Hepatocyte (in vitro differentiated cells): ENCODE measurements around the gene ATXN7L1. TPM values are rescaled to one million over a fixed set of nuclear protein-coding genes. Genes with fewer than 3 reads are reported as not detected.

Experiments used
- DNase-seq: peaks from one replicate; pipeline ENCODE4 v3.0.0-alpha.2; 2016; ENCODE audit warnings: low spot score
- H2AFZ ChIP-seq: fragments of 200-600 bp; sonication (generic); 2 replicates; pipeline ENCODE4 v1.6.0; 2016; ENCODE audit warnings: antibody characterized with exemption, mild to moderate bottlenecking
- H3K27ac ChIP-seq: fragments of 200-600 bp; sonication (generic); 2 replicates; pipeline ENCODE4 v1.5.1; 2016; ENCODE audit warnings: mild to moderate bottlenecking
- H3K27me3 ChIP-seq: fragments of 200-600 bp; sonication (generic); 2 replicates; pipeline ENCODE4 v1.6.1; 2016
- H3K36me3 ChIP-seq: fragments of 200-600 bp; sonication (generic); replicated peaks from 2 replicates; pipeline ENCODE4 v1.5.1; 2016; ENCODE audit warnings: low read depth; ENCODE audit not compliant: insufficient read depth
- H3K4me1 ChIP-seq: fragments of 200-600 bp; sonication (generic); 2 replicates; pipeline ENCODE4 v1.5.1; 2016; ENCODE audit warnings: mild to moderate bottlenecking, moderate library complexity; ENCODE audit not compliant: insufficient read depth
- H3K4me2 ChIP-seq: fragments of 200-600 bp; sonication (generic); 2 replicates; pipeline ENCODE4 v1.6.0; 2016
- H3K4me3 ChIP-seq: fragments of 200-600 bp; sonication (generic); 2 replicates; pipeline ENCODE4 v1.5.1; 2016; ENCODE audit warnings: mild to moderate bottlenecking
- H3K79me2 ChIP-seq: fragments of 200-600 bp; sonication (generic); 2 replicates; pipeline ENCODE4 v1.6.0; 2017; ENCODE audit warnings: mild to moderate bottlenecking
- H3K9me2 ChIP-seq: fragments of 200-600 bp; sonication (generic); replicated peaks from 2 replicates; pipeline ENCODE4 v1.6.0; 2017; ENCODE audit warnings: mild to moderate bottlenecking; ENCODE audit not compliant: insufficient read depth
- H3K9me3 ChIP-seq: fragments of 200-600 bp; sonication (generic); 2 replicates; pipeline ENCODE4 v1.5.1; 2016; ENCODE audit warnings: low read depth, mild to moderate bottlenecking
- H4K20me1 ChIP-seq: fragments of 200-600 bp; sonication (generic); 2 replicates; pipeline ENCODE4 v1.6.0; 2016; ENCODE audit warnings: mild to moderate bottlenecking; ENCODE audit not compliant: insufficient read depth, poor library complexity, severe bottlenecking
- CTCF ChIP-seq: fragments of 200-600 bp; sonication (generic); IDR thresholded peaks from 2 replicates; pipeline ENCODE4 v1.5.1; 2016; ENCODE audit warnings: antibody characterized with exemption, mild to moderate bottlenecking; ENCODE audit not compliant: poor library complexity
- EZH2 ChIP-seq: fragments of 200-600 bp; sonication (generic); IDR thresholded peaks from 2 replicates; pipeline ENCODE4 v1.6.1; 2016; ENCODE audit warnings: antibody characterized with exemption, mild to moderate bottlenecking, borderline replicate concordance
- EZH2phosphoT487 ChIP-seq: fragments of 200-600 bp; sonication (generic); IDR thresholded peaks from one replicate; pipeline ENCODE4 v1.6.1; 2018; ENCODE audit warnings: antibody characterized with exemption, mild to moderate bottlenecking, low read depth, moderate library complexity; ENCODE audit not compliant: unreplicated experiment, severe bottlenecking
- WGBS: methylation state at CpG from one replicate; pipeline ENCODE4 v1.1.6; 2016; ENCODE audit warnings: low lambda C conversion rate; ENCODE audit errors: missing lambda C conversion rate; 5-methylcytosine and 5-hydroxymethylcytosine counted together
- polyA plus RNA-seq: library from polyadenylated mRNA; unstranded; fragments of >200 nt; fragmentation: Nextera tagmentation; extraction: Ambion mirVana; gene quantifications from 2 replicates; pipeline ENCODE4 v1.2.1, GENCODE V29; 2016
- total RNA-seq: library from RNA; depleted of rRNA; stranded (reverse); fragments of >200 nt; gene quantifications from 2 replicates; pipeline ENCODE4 v1.2.3, GENCODE V29; 2014

ATXN7L1 gene
- total and polyA plus RNA-seq, 2 experiments from 2014 or later, result 8.9 to 9.3 TPM

GRCh38 chr7:105655500-105656380 is 220.7 kb downstream of the ATXN7L1 start:
- no peaks in the 10 kb centered on the region for H3K27me3 ChIP-seq
- no peak overlapping the region for H3K4me3 ChIP-seq
- no peak overlapping the region for H3K27ac ChIP-seq
- peak overlapping the region; percentile 29 for H3K4me2 ChIP-seq
- H3K9me2 ChIP-seq, result no peaks in the 10 kb centered on the region
- H3K4me1 ChIP-seq, result peaks cover 12% of the 10 kb centered on the region
- no peaks in the 10 kb centered on the region for H3K79me2 ChIP-seq
- H4K20me1 ChIP-seq, result peaks cover 10% of the 10 kb centered on the region
- H3K36me3 ChIP-seq, result no peaks in the 10 kb centered on the region
- no peak for TF ChIP-seq EZH2phosphoT487
- H3K9me3 ChIP-seq, result no peaks in the 10 kb centered on the region
- WGBS, result 53% methylated on average over 17 of the region's 17 CpGs
- DNase-seq, result peak; percentile 52
- no peak overlapping the region for H2AFZ ChIP-seq

GRCh38 chr7:105655067-105655466 is 221.3 kb downstream of the ATXN7L1 start:
- Histone ChIP-seq H2AFZ (no peak overlapping the region), H3K9me3 (no peaks in the 10 kb centered on the region), H3K27me3 (no peaks in the 10 kb centered on the region), H3K4me3 (no peak overlapping the region), H3K4me2 (peak overlapping the region; percentile 29), H4K20me1 (peaks cover 10% of the 10 kb centered on the region), H3K36me3 (no peaks in the 10 kb centered on the region), H3K4me1 (peaks cover 16% of the 10 kb centered on the region), H3K79me2 (no peaks in the 10 kb centered on the region), H3K27ac (no peak overlapping the region), H3K9me2 (no peaks in the 10 kb centered on the region)
- TF ChIP-seq EZH2phosphoT487 (no peak), CTCF (no peak), EZH2 (no peak)
- DNase-seq, result peak; percentile 69
- 52% methylated on average over 3 of the region's 3 CpGs for WGBS

- Histone ChIP-seq H3K4me3 (no peak overlapping the region), H3K4me2 (no peak overlapping the region), H4K20me1 (peaks cover 10% of the 10 kb centered on the region), H3K4me1 (peaks cover 25% of the 10 kb centered on the region), H3K27me3 (no peaks in the 10 kb centered on the region), H3K27ac (no peak overlapping the region), H3K79me2 (no peaks in the 10 kb centered on the region), H3K9me3 (no peaks in the 10 kb centered on the region), H2AFZ (no peak overlapping the region), H3K9me2 (no peaks in the 10 kb centered on the region), H3K36me3 (no peaks in the 10 kb centered on the region)
- no peak for DNase-seq
- 81% methylated on average over 8 of the region's 8 CpGs for WGBS
- no peak for TF ChIP-seq CTCF
- no peak for TF ChIP-seq EZH2
- TF ChIP-seq EZH2phosphoT487, result no peak
Measured at GRCh38 chr7:105654095-105654686, 222.2 kb downstream of the ATXN7L1 start.

GRCh38 chr7:105653441-105654005 is 222.9 kb downstream of the ATXN7L1 start:
- no peaks in the 10 kb centered on the region for H3K79me2 ChIP-seq
- TF ChIP-seq CTCF, result no peak
- no peak for TF ChIP-seq EZH2
- no peak for TF ChIP-seq EZH2phosphoT487
- H2AFZ ChIP-seq, result no peak overlapping the region
- H3K9me2 ChIP-seq, result no peaks in the 10 kb centered on the region
- 70% methylated on average over 6 of the region's 6 CpGs for WGBS
- peaks cover 10% of the 10 kb centered on the region for H4K20me1 ChIP-seq
- H3K9me3 ChIP-seq, result no peaks in the 10 kb centered on the region
- H3K27me3 ChIP-seq, result no peaks in the 10 kb centered on the region
- peak; percentile 40 for DNase-seq
- H3K27ac ChIP-seq, result peak overlapping the region; percentile 49
- H3K4me1 ChIP-seq, result peaks cover 31% of the 10 kb centered on the region
- H3K36me3 ChIP-seq, result no peaks in the 10 kb centered on the region
- H3K4me2 ChIP-seq, result no peak overlapping the region
- no peak overlapping the region for H3K4me3 ChIP-seq
